ENCODE measurements around the gene PRSS8. TPM values are rescaled to one million over a fixed set of nuclear protein-coding genes. Genes with fewer than 3 reads are reported as not detected.

The PRSS8 gene
- total and polyA plus RNA-seq, 2 donors (not counting 3 experiments of a cell fraction or from before 2014, with no cell fraction given), result 0.12 TPM; not detected in 1

DNA sequence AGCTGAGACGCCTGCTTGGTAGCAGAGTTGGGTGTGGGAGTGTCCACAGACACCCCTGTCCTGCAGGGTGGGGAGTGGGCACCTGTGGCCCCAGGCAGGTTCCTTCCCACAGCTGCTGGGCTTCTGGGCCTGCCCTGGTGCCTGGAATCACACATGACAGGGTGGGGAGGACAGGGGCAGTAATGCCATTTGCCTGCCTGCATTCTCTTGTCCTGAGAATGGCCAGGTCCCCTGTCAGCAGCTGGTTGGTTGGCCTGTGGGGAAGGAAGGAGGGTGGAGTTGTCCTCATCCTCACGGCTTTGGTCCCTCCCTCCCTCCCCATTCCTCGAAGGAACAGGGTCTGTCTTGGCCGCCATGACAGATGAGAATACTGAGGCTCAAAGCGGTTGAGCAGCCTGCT is 52.0 kb downstream of the PRSS8 start:
- TF ChIP-seq GATA2 (IDR thresholded peaks at IDR 0.05; ENCODE audit: insufficient read depth, insufficient read length, low read depth, low read length) (no peak), FOS (IDR thresholded peaks at IDR 0.05; ENCODE audit: borderline replicate concordance, insufficient read depth, low read length) (no peak), EZH2 (IDR thresholded peaks at IDR 0.05; ENCODE audit: borderline replicate concordance, low read depth, low read length, severe bottlenecking) (no peak), JUN (IDR thresholded peaks at IDR 0.05; ENCODE audit: borderline replicate concordance, insufficient read depth, insufficient read length, low read depth) (no peak), MYC (IDR thresholded peaks at IDR 0.05; ENCODE audit: low read depth, low read length) (no peak), POLR2A (IDR thresholded peaks at IDR 0.05; ENCODE audit: low read depth, low read length) (no peak), POLR2AphosphoS5 (IDR thresholded peaks at IDR 0.05; ENCODE audit: insufficient read depth, low read depth, low read length) (no peak)
- TF ChIP-seq, protein P1, sequence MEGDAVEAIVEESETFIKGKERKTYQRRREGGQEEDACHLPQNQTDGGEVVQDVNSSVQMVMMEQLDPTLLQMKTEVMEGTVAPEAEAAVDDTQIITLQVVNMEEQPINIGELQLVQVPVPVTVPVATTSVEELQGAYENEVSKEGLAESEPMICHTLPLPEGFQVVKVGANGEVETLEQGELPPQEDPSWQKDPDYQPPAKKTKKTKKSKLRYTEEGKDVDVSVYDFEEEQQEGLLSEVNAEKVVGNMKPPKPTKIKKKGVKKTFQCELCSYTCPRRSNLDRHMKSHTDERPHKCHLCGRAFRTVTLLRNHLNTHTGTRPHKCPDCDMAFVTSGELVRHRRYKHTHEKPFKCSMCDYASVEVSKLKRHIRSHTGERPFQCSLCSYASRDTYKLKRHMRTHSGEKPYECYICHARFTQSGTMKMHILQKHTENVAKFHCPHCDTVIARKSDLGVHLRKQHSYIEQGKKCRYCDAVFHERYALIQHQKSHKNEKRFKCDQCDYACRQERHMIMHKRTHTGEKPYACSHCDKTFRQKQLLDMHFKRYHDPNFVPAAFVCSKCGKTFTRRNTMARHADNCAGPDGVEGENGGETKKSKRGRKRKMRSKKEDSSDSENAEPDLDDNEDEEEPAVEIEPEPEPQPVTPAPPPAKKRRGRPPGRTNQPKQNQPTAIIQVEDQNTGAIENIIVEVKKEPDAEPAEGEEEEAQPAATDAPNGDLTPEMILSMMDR (IDR thresholded peaks at IDR 0.05; ENCODE audit: extremely low read depth in 1 of 2, insufficient read depth in 1 of 2, low read depth in 1 of 2, low read length in 2 of 2), result no peak
- TF ChIP-seq, protein P2, sequence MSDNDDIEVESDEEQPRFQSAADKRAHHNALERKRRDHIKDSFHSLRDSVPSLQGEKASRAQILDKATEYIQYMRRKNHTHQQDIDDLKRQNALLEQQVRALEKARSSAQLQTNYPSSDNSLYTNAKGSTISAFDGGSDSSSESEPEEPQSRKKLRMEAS (IDR thresholded peaks at IDR 0.05; ENCODE audit: insufficient read depth, insufficient read length), result no peak
- no peak overlapping the region for H3K4me2 ChIP-seq (ENCODE audit: insufficient read depth, low read length)
- CTCF ChIA-PET, result interaction anchor here (1.0 kb wide), 1 partner anchor 9 kb away, joined by 3 read pairs; the partner anchor contains the start of genes ZNF646 and ZNF668
- intact Hi-C loops (cut with micrococcal nuclease) (no loop called here), dilution Hi-C loops (cut with MboI; ENCODE audit: extremely low pct_ligation_motif_present, low sequenced_read_pairs) (no loop called here)
- no peak overlapping the region for H3K27ac ChIP-seq (ENCODE audit: insufficient read depth, low read depth, low read length)
- POLR2A ChIA-PET, result interaction anchor here (1.9 kb wide), 1 partner anchor 9 kb away, joined by 6 read pairs; the partner anchor contains the start of genes ZNF646 and ZNF668
- no peak overlapping the region for H2AFZ ChIP-seq (ENCODE audit: low read depth, low read length)
- no peak overlapping the region for H3K4me3 ChIP-seq (replicated peaks in 1 of 3; ENCODE audit: insufficient read depth in 1 of 3, low read depth in 1 of 3, low read length in 3 of 3)
- H3K9me1 ChIP-seq (replicated peaks; ENCODE audit: control insufficient read depth, extremely low read depth, insufficient read depth, low read length), result no peaks in the 10 kb centered on the region
- FAIRE-seq, result no peak
- no TSS peak for BruUV-seq (replicated peaks)
- H4K20me1 ChIP-seq (replicated peaks; ENCODE audit: control insufficient read depth, extremely low read depth, insufficient read depth, low read length), result no peaks in the 10 kb centered on the region
- no peak overlapping the region for H3K9ac ChIP-seq (replicated peaks; ENCODE audit: extremely low read depth, insufficient read depth, low read length)
- no peaks in the 10 kb centered on the region for H3K9me3 ChIP-seq (replicated peaks; ENCODE audit: control insufficient read depth, insufficient read depth, low read length)
- peaks cover 2% of the 10 kb centered on the region for H3K79me2 ChIP-seq (ENCODE audit: control insufficient read depth, insufficient read depth, low read length)
- H3K27me3 ChIP-seq (ENCODE audit: control insufficient read depth in 2 of 2, insufficient read depth in 2 of 2, low read length in 2 of 2), result no peaks in the 10 kb centered on the region
- H3K4me1 ChIP-seq (ENCODE audit: control insufficient read depth, extremely low read depth, insufficient read depth, low read length), result no peaks in the 10 kb centered on the region
- no peak for DNase-seq (ENCODE audit: low read depth, low spot score)
- H3K36me3 ChIP-seq (ENCODE audit: control insufficient read depth in 2 of 2, extremely low read depth in 1 of 2, insufficient read depth in 2 of 2, low read length in 2 of 2), result peaks cover 0 to 25% of the 10 kb centered on the region in 2 experiments

Measured in endothelial cell of umbilical vein (primary cell).